Ectodermal cell (in vitro differentiated cells): ENCODE data around the gene SPAG17. TPM values are rescaled to one million over a fixed set of nuclear protein-coding genes. Genes with fewer than 3 reads are reported as not detected.

ENCODE experiments used
- H3K27ac ChIP-seq: 2 replicates; pipeline ENCODE4 v1.7.0; 2013; ENCODE audit warnings: mild to moderate bottlenecking, low read depth, low read length; ENCODE audit not compliant: insufficient read depth, poor library complexity, severe bottlenecking
- H3K27me3 ChIP-seq: 2 replicates; pipeline ENCODE4 v1.7.0; 2013; ENCODE audit warnings: mild to moderate bottlenecking, low read length; ENCODE audit not compliant: insufficient read depth, control insufficient read depth, poor library complexity, severe bottlenecking
- H3K36me3 ChIP-seq: one replicate; pipeline ENCODE4 v1.7.0; 2013; ENCODE audit warnings: low read length; ENCODE audit not compliant: control insufficient read depth, insufficient read depth
- H3K4me1 ChIP-seq: one replicate; pipeline ENCODE4 v1.7.0; 2013; ENCODE audit warnings: low read length; ENCODE audit not compliant: control insufficient read depth, insufficient read depth
- H3K4me3 ChIP-seq: 2 replicates; pipeline ENCODE4 v1.7.0; 2013; ENCODE audit warnings: low read depth, low read length, control low read depth; ENCODE audit not compliant: insufficient read depth
- H3K9me3 ChIP-seq: 2 replicates; pipeline ENCODE4 v1.7.0; 2013; ENCODE audit warnings: mild to moderate bottlenecking, low read length, moderate library complexity; ENCODE audit not compliant: control insufficient read depth
- WGBS, 2 experiments: methylation state at CpG; one replicate each; pipeline ENCODE4 v1.1.7; 2013; ENCODE audit warnings: missing lambda C conversion rate in 2 of 2; 5-methylcytosine and 5-hydroxymethylcytosine counted together
- polyA plus RNA-seq, 4 experiments: library from polyadenylated mRNA; stranded (reverse); fragments of 50-300 nt; gene quantifications; one replicate each; pipeline ENCODE4 v1.2.3, GENCODE V29; 2013

The SPAG17 gene
- polyA plus RNA-seq (2013, experiment 1 of 4): 4.7 TPM
- 2.6 TPM for polyA plus RNA-seq (2013, experiment 2 of 4)
- polyA plus RNA-seq (2013, experiment 3 of 4): 2.5 TPM
- polyA plus RNA-seq (2013, experiment 4 of 4): 2.8 TPM

DNA sequence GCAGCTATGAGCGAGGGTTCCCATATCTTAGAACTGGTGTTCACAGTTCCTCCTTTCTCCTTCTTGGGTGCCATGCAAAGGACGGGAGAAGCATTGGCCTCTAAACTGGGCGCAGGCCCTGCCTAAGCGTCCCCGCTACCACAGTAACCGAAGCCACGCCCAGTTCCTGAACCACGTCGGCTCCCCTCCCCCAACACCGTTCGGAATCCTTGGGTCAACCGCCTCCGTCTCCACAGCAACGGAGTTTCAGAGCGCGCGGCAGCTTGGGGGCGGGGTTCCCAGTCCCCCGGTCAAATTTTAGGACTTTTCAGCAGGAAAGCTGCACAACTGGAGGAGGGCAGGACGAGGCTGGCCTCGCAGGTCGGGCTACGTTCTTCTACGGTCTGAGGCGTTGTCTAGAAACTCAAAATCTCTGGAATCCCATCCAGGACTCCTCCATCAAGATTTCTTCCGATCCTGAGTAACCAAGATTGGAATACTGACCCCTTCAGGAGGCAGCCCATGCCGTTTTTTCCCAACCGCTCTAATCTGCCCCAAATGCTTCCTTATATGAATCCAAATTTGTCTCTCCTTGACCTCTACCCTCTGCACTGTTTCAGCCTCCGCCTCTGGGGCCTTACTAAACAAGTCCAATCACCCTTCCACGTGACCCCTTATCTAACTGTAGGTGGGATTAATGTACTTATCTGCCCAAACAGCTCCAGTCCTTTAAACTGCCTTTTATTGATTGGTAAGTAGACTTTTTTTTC lies at the start of gene SPAG17:
SPAG17 (minus strand) TSS at position 145 of the 749 bp plus-strand sequence; CDS start at position 74, 71 bp downstream.
- Histone ChIP-seq H3K4me3 (peak within 1 kb of the TSS; percentile 52), H3K9me3 (no peaks in the 10 kb centered on the region), H3K27me3 (no peaks in the 10 kb centered on the region), H3K4me1 (peaks cover 10% of the 10 kb centered on the region), H3K27ac (peak within 1 kb of the TSS; percentile 84), H3K36me3 (no peaks in the 10 kb centered on the region)
- WGBS, 2 experiments: 6 to 8% methylated on average over 29 to 30 of the region's 30 CpGs

DNA sequence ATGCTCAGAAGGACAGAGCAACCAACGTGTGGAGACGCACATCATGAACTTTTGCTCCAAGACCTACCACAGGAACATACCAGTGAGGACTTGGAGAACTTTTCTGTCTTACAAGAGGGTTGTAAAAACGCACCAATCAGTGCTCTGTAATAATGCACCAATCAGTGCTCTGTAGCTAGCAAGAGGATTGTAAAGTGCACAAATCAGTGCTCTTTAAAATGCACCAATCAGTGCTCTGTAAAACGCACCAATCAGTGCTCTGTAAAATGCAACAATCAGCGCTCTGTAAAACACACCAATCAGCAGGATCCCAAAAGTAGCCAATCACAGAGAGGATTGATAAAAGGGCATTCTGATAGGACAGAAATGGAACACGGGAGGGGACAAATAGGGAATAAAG lies 40.4 kb upstream of the SPAG17 start:
- H3K4me1 ChIP-seq: no peaks in the 10 kb centered on the region
- 92 to 94% methylated on average over 6 of the region's 6 CpGs for WGBS, 2 experiments

DNA sequence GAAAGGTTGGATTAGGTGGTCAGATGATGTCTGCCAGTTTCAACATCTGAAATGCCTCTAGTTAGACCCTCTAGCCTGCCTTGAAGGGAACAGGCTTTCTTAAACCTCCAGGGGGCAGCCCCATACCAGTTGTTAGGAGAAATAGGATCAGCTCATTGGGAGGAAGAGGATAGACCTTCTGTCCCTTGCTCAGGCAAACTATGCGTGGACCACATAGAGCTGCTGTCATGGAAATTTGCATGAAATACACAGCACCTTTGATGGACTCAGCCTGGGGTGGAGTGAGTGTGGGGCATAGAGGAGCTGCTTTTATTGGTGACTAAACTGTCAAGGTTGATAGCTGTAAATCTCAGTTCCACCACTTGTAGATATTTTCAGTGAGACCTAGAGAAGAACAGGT lies 38.4 kb upstream of the SPAG17 start:
- Histone ChIP-seq H3K36me3 (no peaks in the 10 kb centered on the region), H3K27me3 (no peaks in the 10 kb centered on the region), H3K9me3 (no peaks in the 10 kb centered on the region), H3K27ac (no peak overlapping the region), H3K4me3 (no peak overlapping the region), H3K4me1 (no peaks in the 10 kb centered on the region)
- 44 to 48% methylated on average over 1 of the region's 1 CpG for WGBS, 2 experiments

More for the DNA sequence above, 40.4 kb upstream of the SPAG17 start:
- Histone ChIP-seq H3K9me3 (no peaks in the 10 kb centered on the region), H3K4me3 (no peak overlapping the region), H3K36me3 (no peaks in the 10 kb centered on the region), H3K27ac (no peak overlapping the region), H3K27me3 (no peaks in the 10 kb centered on the region)

DNA sequence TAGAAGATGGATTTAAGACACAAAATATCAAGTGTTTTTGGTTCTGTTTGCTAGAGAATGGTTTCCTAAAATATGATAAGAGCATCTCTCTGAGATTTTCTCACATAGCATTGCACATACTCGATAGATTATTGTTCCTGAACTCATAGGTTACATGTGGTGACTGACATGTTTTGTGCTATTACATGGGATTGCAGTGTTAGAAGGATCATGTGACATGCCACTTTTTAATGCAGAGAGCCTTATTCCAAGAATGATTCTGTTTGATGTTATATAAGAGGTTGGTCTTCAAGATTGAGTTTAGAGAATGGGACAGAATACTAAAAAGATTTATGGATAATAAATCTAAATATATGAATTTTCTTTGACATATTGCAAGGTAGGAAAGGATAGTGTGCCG lies 34.4 kb upstream of the SPAG17 start:
- H3K4me1 ChIP-seq: no peaks in the 10 kb centered on the region
- H3K9me3 ChIP-seq: no peaks in the 10 kb centered on the region
- H3K36me3 ChIP-seq: no peaks in the 10 kb centered on the region
- H3K4me3 ChIP-seq: no peak overlapping the region
- no peak overlapping the region for H3K27ac ChIP-seq
- WGBS, 2 experiments: 86 to 98% methylated on average over 1 to 2 of the region's 2 CpGs
- no peaks in the 10 kb centered on the region for H3K27me3 ChIP-seq

DNA sequence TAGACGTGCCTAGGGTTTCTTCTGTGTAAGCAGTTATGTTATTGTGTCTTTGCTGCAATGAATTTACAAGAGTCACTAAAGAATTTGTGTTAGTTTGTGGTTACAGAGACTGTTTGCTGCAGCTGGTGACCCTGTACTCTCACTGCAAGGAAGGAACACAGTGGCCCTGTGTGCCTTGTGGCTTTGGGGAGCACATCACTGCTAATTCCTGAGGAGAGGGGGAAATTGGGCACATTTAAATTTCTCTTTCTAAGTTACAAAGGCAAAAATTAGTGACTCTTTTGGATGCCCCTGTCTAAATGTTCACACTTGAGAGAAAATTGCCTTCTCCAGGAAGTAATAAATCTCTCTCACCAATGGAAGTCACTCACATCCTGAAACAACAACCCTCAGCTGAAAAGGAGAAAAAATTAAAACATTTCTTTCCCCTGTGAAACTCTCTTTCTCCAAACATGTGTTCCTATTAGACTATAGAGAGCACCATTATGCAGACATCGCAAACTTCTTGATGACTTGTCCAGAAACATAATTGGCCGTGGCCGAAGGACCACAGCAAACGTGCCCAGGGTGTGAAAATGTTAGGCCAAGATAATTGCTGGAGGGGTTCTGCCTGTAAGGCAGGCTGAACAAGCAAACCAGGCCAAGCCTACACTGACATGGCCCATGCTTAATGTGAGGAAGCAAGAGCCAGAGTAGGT lies 32.3 kb upstream of the SPAG17 start:
- Histone ChIP-seq H3K27ac (no peak overlapping the region), H3K36me3 (no peaks in the 10 kb centered on the region), H3K9me3 (no peaks in the 10 kb centered on the region), H3K27me3 (no peaks in the 10 kb centered on the region), H3K4me1 (no peaks in the 10 kb centered on the region), H3K4me3 (no peak overlapping the region)
- WGBS, 2 experiments: 74 to 77% methylated on average over 5 of the region's 5 CpGs

DNA sequence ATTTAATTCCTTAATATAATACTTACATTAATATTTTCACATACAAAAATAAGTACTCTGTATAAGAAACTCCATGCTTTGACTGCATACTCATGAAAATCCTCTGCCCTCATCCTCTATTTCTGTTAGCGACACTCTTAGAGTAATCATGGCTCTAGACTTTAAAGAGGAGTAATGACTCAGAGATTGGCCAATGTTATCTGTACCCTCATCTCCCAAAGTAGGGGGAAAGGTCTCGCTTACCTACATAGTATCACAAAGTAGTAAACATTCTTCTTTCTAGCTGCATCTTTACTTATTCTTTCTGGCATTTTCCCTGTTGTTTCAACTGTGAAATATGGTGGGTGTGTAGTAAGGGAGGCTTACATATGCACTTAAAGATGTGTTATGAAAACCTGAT lies 29.8 kb upstream of the SPAG17 start:
- WGBS, 2 experiments: 92 to 98% methylated on average over 2 of the region's 2 CpGs
- Histone ChIP-seq H3K27ac (no peak overlapping the region), H3K4me1 (no peaks in the 10 kb centered on the region), H3K27me3 (no peaks in the 10 kb centered on the region), H3K4me3 (no peak overlapping the region), H3K36me3 (no peaks in the 10 kb centered on the region), H3K9me3 (no peaks in the 10 kb centered on the region)

DNA sequence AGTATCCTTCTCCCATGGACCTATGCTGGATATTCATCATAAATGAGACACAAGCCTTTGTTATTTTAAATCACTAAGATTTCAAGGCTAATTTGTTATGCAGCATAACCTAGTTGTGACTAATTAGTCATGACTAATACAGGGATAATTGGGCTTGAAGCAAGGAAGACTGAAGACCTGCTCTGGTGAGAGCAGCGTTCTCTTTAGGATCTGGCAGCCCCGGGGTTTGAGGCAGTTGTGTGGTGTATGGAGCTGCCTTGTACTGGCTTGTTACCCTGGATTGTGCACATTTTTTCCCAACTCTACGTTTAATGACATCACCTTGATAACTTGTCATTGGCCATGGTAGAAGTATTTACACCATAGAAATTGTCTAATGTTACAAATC lies 25.7 kb upstream of the SPAG17 start:
- 89 to 94% methylated on average over 2 to 3 of the region's 3 CpGs for WGBS, 2 experiments

DNA sequence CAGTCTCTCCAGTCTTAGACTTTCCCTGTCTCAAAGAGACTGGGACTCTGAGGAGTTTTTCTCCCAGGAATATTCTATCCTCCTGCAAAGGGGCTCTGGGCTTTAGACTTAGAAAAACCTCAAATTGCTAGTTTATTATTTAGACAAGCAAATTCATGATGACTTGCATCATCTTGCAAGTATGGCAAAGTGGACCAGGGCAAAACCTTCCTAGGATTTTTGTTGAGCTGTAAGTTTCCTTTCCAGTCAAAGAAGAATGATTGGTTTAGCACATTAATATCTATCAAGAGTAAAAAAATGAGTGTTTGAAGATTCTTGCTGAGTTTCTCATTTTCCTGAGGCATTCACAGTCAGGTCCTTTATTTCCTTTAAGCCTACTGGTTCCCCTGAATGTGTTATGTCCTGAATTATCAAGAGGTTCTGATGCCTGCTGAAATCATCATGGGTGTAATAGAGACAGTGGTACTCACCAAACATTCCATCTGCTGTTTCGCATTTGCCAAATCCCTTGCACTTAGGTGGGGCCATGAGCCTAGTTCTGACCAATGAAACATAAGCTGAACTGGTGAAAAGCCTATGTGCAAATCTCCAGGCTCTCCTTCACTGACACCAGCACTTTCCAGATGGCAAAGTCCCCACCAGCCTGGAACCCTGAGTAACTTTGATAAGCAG lies 25.2 kb upstream of the SPAG17 start:
- Histone ChIP-seq H3K4me3 (no peak overlapping the region), H3K27me3 (no peaks in the 10 kb centered on the region), H3K4me1 (no peaks in the 10 kb centered on the region), H3K36me3 (no peaks in the 10 kb centered on the region), H3K9me3 (no peaks in the 10 kb centered on the region), H3K27ac (no peak overlapping the region)
- WGBS, 2 experiments: 93 to 95% methylated on average over 1 of the region's 1 CpG

More for the DNA sequence above, 25.7 kb upstream of the SPAG17 start:
- no peaks in the 10 kb centered on the region for H3K36me3 ChIP-seq
- no peaks in the 10 kb centered on the region for H3K27me3 ChIP-seq
- H3K9me3 ChIP-seq: no peaks in the 10 kb centered on the region
- no peak overlapping the region for H3K27ac ChIP-seq
- no peaks in the 10 kb centered on the region for H3K4me1 ChIP-seq
- no peak overlapping the region for H3K4me3 ChIP-seq

DNA sequence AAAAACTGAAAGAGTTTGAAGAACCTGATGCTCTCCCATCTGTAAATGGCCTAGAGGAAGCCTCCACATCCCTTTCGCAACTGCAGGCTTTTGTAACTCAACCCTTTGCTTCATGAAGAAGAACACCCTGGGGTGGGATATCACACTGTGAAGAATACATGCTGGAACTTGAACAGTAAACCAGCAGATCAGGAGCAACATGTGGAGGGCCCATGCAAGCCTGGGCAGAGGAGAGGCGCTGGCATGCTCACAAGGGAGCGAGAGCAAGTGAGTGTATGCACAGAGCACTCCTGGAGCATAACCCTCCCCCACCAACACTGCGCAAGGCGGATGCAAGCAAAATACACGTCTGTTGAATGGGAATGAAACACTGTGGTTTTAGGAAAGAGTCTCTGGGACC lies 24.6 kb upstream of the SPAG17 start:
- H3K4me3 ChIP-seq: no peak overlapping the region
- 79 to 80% methylated on average over 6 of the region's 6 CpGs for WGBS, 2 experiments
- no peaks in the 10 kb centered on the region for H3K4me1 ChIP-seq
- no peaks in the 10 kb centered on the region for H3K9me3 ChIP-seq
- H3K27me3 ChIP-seq: no peaks in the 10 kb centered on the region
- H3K36me3 ChIP-seq: no peaks in the 10 kb centered on the region
- no peak overlapping the region for H3K27ac ChIP-seq

DNA sequence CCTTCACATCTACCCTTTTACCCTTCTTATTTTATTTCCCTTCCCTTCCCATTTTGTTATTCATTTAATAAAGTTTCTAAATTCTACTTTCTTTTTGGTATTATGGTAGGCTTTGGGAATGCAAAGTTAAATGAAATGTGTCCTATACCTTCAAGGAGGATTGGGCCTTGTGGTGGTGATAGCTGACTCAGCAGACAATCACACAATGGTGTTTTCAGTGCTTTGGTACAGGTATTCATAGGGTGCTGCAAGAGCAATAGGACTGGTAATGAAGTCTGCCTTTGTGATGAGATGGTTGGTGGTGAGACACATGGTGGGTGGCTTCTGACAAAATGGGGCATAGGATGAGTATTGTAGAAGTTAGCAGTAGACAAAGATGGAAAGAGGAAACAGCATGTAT lies 21.9 kb upstream of the SPAG17 start:
- Histone ChIP-seq H3K36me3 (no peaks in the 10 kb centered on the region), H3K27me3 (no peaks in the 10 kb centered on the region), H3K9me3 (no peaks in the 10 kb centered on the region), H3K27ac (no peak overlapping the region), H3K4me1 (no peaks in the 10 kb centered on the region), H3K4me3 (no peak overlapping the region)
